ENCODE results near the gene ETV4. TPM values are rescaled to one million over a fixed set of nuclear protein-coding genes. Genes with fewer than 3 reads are reported as not detected.
A peak's percentile ranks its signal among the peaks of the same experiment; 100 is the strongest.

Gene ETV4
- polyA plus RNA-seq, 4 donors, result 12.6 to 55.4 (median 34.3) TPM

- no peak for DNase-seq (ENCODE audit: low read depth in 4 of 4, low spot score in 3 of 4)
Measured at GRCh38 chr17:43547189-43547550, 1.0 kb upstream of the ETV4 start.

GRCh38 chr17:43545383-43545632 lies 832 bp downstream of the ETV4 start:
- no peak for DNase-seq (ENCODE audit: low read depth in 4 of 4, low spot score in 3 of 4)

GRCh38 chr17:43543771-43544575 lies 2.2 kb downstream of the ETV4 start:
- DNase-seq (ENCODE audit: low read depth in 4 of 4, low spot score in 3 of 4), result no peak

- no peak for DNase-seq (ENCODE audit: low read depth in 4 of 4, low spot score in 3 of 4)
Measured at GRCh38 chr17:43543300-43543699, 2.8 kb downstream of the ETV4 start.

GRCh38 chr17:43542859-43543258 lies 3.3 kb downstream of the ETV4 start:
- DNase-seq (ENCODE audit: low read depth in 4 of 4, low spot score in 3 of 4), result no peak

GRCh38 chr17:43540821-43541674 lies 5.1 kb downstream of the ETV4 start:
- DNase-seq (ENCODE audit: low read depth in 4 of 4, low spot score in 3 of 4), result no peak

- no peak for DNase-seq (ENCODE audit: low read depth in 4 of 4, low spot score in 3 of 4)
Measured at GRCh38 chr17:43536236-43536992, 9.7 kb downstream of the ETV4 start.

GRCh38 chr17:43534909-43535308 lies 11.2 kb downstream of the ETV4 start:
- DNase-seq (ENCODE audit: low read depth in 4 of 4, low spot score in 3 of 4), result no peak

- no peak for DNase-seq (ENCODE audit: low read depth in 4 of 4, low spot score in 3 of 4)
Measured at GRCh38 chr17:43533699-43534098, 12.4 kb downstream of the ETV4 start.

GRCh38 chr17:43532581-43532980 lies 13.6 kb downstream of the ETV4 start:
- DNase-seq (ENCODE audit: low read depth in 4 of 4, low spot score in 3 of 4), result no peak

- DNase-seq (ENCODE audit: low read depth in 4 of 4, low spot score in 3 of 4), result no peak
Measured at GRCh38 chr17:43531955-43532354, 14.2 kb downstream of the ETV4 start.

- no peak for DNase-seq (ENCODE audit: low read depth in 4 of 4, low spot score in 3 of 4)
Measured at GRCh38 chr17:43531082-43531378, 15.1 kb downstream of the ETV4 start.

- peak; percentile 97 to 100 (median 98) for DNase-seq (ENCODE audit: low read depth in 4 of 4, low spot score in 3 of 4)
Measured at GRCh38 chr17:43530288-43531081, 15.7 kb downstream of the ETV4 start.

GRCh38 chr17:43529947-43530287 lies 16.2 kb downstream of the ETV4 start:
- no peak for DNase-seq (ENCODE audit: low read depth in 4 of 4, low spot score in 3 of 4)

GRCh38 chr17:43528988-43529814 lies 16.9 kb downstream of the ETV4 start:
- no peak for DNase-seq (ENCODE audit: low read depth in 4 of 4, low spot score in 3 of 4)

GRCh38 chr17:43528319-43528987 lies 17.7 kb downstream of the ETV4 start:
- DNase-seq (ENCODE audit: low read depth in 4 of 4, low spot score in 3 of 4), result no peak

- no peak for DNase-seq (ENCODE audit: low read depth in 4 of 4, low spot score in 3 of 4)
Measured at GRCh38 chr17:43526886-43527648, 19.1 kb downstream of the ETV4 start.

GRCh38 chr17:43524945-43525575 lies 21.1 kb downstream of the ETV4 start:
- no peak for DNase-seq (ENCODE audit: low read depth in 4 of 4, low spot score in 3 of 4)
